Pulmonary artery endothelial cell (primary cell): ENCODE measurements around the gene HMOX1. TPM values are rescaled to one million over a fixed set of nuclear protein-coding genes. Genes with fewer than 3 reads are reported as not detected.

Experiments used
- DNase-seq: peaks from one replicate; pipeline ENCODE4 v3.0.0-alpha.2; 2011; ENCODE audit warnings: low read depth, low spot score
- total RNA-seq: library from RNA; depleted of rRNA; stranded (reverse); fragments of >200 nt; gene quantifications from 2 replicates; pipeline ENCODE4 v1.2.3, GENCODE V29; 2014

The HMOX1 gene
- total RNA-seq, 1 donor from 2014 or later: 49.0 TPM

GRCh38 chr22:35379146-35379993, 1.5 kb upstream of the HMOX1 start:
- no peak for DNase-seq

- no peak for DNase-seq
Measured at GRCh38 chr22:35380013-35380412, 883 bp upstream of the HMOX1 start.

GRCh38 chr22:35381424-35382009, 621 bp downstream of the HMOX1 start:
- DNase-seq: no peak

GRCh38 chr22:35383679-35384071, 2.8 kb downstream of the HMOX1 start:
- DNase-seq: no peak

GRCh38 chr22:35384527-35384926, 3.6 kb downstream of the HMOX1 start:
- DNase-seq: no peak

- DNase-seq: no peak
Measured at GRCh38 chr22:35384975-35385588, 4.2 kb downstream of the HMOX1 start.

- DNase-seq: no peak
Measured at GRCh38 chr22:35386670-35387288, 5.9 kb downstream of the HMOX1 start.

- DNase-seq: no peak
Measured at GRCh38 chr22:35390933-35391332, 10.0 kb downstream of the HMOX1 start.

GRCh38 chr22:35392357-35392756, 11.5 kb downstream of the HMOX1 start:
- no peak for DNase-seq

- no peak for DNase-seq
Measured at GRCh38 chr22:35393116-35394010, 12.5 kb downstream of the HMOX1 start.

GRCh38 chr22:35394011-35394312, 13.1 kb downstream of the HMOX1 start:
- no peak for DNase-seq

- no peak for DNase-seq
Measured at GRCh38 chr22:35394810-35395563, 14.1 kb downstream of the HMOX1 start.

- peak; percentile 39 for DNase-seq
Measured at GRCh38 chr22:35396622-35397021, 15.7 kb downstream of the HMOX1 start.

- no peak for DNase-seq
Measured at GRCh38 chr22:35397095-35397904, 16.4 kb downstream of the HMOX1 start.

GRCh38 chr22:35398591-35398973, 17.7 kb downstream of the HMOX1 start:
- no peak for DNase-seq

- DNase-seq: no peak
Measured at GRCh38 chr22:35399114-35399677, 18.3 kb downstream of the HMOX1 start.

- DNase-seq: peak; percentile 92
Measured at GRCh38 chr22:35399678-35400500, 19.0 kb downstream of the HMOX1 start, which contains the start of gene MCM5. Gene MCM5, plus strand, starts transcription at chr22:35400140. Its CDS starts 299 bp downstream, at chr22:35400439.

- no peak for DNase-seq
Measured at GRCh38 chr22:35400501-35400790, 19.6 kb downstream of the HMOX1 start.

- DNase-seq: no peak
Measured at GRCh38 chr22:35401863-35402262, 21.0 kb downstream of the HMOX1 start.
